Central memory CD8-positive, alpha-beta T cell (primary cell): ENCODE measurements around the gene CTIF.
A peak's percentile ranks its signal among the peaks of the same experiment; 100 is the strongest.

Experiments used
- ATAC-seq: fragments of 150-1000 bp; cut with Tn5 transposase; replicated peaks from 2 replicates; pipeline ENCODE4 v1.10.0; 2022; ENCODE audit warnings: mild to moderate bottlenecking, moderate FRiP score, moderate number of reproducible peaks; ENCODE audit not compliant: poor library complexity, severe bottlenecking; ENCODE audit errors: extremely low read depth
- DNase-seq, 2 donors: peaks; one replicate each; pipeline ENCODE4 v3.0.0; 2021; ENCODE audit warnings: low spot score in 2 of 2
- H3K27ac Mint-ChIP-seq: one replicate; pipeline ENCODE4 v1.8.0; 2022; ENCODE audit warnings: low read depth, mild to moderate bottlenecking, moderate library complexity, mixed read lengths
- H3K27me3 Mint-ChIP-seq: one replicate; pipeline ENCODE4 v1.8.0; 2022; ENCODE audit warnings: mixed read lengths
- H3K36me3 Mint-ChIP-seq: one replicate; pipeline ENCODE4 v1.8.0; 2022; ENCODE audit warnings: mild to moderate bottlenecking, moderate library complexity, mixed read lengths; ENCODE audit not compliant: insufficient read depth
- H3K4me1 Mint-ChIP-seq: one replicate; pipeline ENCODE4 v1.8.0; 2022; ENCODE audit warnings: mixed read lengths
- H3K4me3 Mint-ChIP-seq: one replicate; pipeline ENCODE4 v1.8.0; 2022; ENCODE audit warnings: mild to moderate bottlenecking, moderate library complexity, mixed read lengths
- H3K9me3 Mint-ChIP-seq: one replicate; pipeline ENCODE4 v1.8.0; 2022; ENCODE audit warnings: mixed read lengths

Gene CTIF

GRCh38 chr18:48821251-48821590 is 282.4 kb downstream of the CTIF start:
- no peak overlapping the region for H3K4me3 Mint-ChIP-seq
- no peaks in the 10 kb centered on the region for H3K9me3 Mint-ChIP-seq
- no peaks in the 10 kb centered on the region for H3K27me3 Mint-ChIP-seq
- H3K36me3 Mint-ChIP-seq = peaks cover 9% of the 10 kb centered on the region
- no peak for DNase-seq
- peak overlapping the region; percentile 87 for H3K27ac Mint-ChIP-seq
- H3K4me1 Mint-ChIP-seq = peaks cover 72% of the 10 kb centered on the region
- no peak for ATAC-seq

GRCh38 chr18:48821845-48822244 is 283.0 kb downstream of the CTIF start:
- no peak for DNase-seq
- no peak overlapping the region for H3K4me3 Mint-ChIP-seq
- H3K27me3 Mint-ChIP-seq = no peaks in the 10 kb centered on the region
- ATAC-seq = no peak
- H3K36me3 Mint-ChIP-seq = peaks cover 11% of the 10 kb centered on the region
- H3K27ac Mint-ChIP-seq = no peak overlapping the region
- H3K9me3 Mint-ChIP-seq = no peaks in the 10 kb centered on the region
- peaks cover 71% of the 10 kb centered on the region for H3K4me1 Mint-ChIP-seq

DNA sequence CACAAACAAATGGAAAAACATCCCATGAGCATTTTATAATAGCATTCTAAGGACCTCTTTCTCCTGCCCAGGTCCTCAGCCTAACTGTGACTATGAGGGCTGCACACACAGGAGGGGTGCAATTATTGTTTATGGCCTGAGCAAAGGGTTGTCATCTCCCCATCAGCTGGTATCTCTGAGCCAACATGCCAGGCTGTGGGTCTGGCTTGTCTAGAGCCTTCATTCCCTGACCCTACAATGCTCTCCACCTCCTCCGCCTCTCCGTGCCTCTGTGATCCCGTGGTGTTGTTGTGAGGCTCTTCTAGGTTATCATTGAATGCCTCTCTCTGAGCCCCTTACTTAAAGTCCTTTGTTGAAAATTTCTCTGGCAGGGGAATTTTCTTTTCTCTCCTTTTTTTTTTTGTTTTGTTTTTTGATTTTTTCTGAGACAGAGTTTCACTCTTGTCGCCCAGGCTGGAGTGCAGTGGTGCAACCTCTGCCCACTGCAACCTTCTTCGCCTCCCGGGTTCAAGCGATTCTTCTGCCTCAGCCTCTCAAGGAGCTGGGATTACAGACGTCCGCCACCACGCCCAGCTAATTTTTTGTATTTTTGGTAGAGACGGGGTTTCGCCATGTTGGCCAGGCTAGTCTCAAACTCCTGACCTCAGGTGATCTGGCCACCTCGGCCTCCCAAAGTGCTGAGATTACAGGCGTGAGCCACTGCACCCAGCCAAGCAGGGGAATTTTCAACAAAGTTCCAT is 285.6 kb downstream of the CTIF start:
- Mint-ChIP-seq H3K4me1 (peaks cover 67% of the 10 kb centered on the region), H3K27ac (peak overlapping the region; percentile 39), H3K36me3 (peaks cover 11% of the 10 kb centered on the region), H3K4me3 (no peak overlapping the region), H3K27me3 (no peaks in the 10 kb centered on the region), H3K9me3 (no peaks in the 10 kb centered on the region)
- DNase-seq (no peak), ATAC-seq (no peak)

DNA sequence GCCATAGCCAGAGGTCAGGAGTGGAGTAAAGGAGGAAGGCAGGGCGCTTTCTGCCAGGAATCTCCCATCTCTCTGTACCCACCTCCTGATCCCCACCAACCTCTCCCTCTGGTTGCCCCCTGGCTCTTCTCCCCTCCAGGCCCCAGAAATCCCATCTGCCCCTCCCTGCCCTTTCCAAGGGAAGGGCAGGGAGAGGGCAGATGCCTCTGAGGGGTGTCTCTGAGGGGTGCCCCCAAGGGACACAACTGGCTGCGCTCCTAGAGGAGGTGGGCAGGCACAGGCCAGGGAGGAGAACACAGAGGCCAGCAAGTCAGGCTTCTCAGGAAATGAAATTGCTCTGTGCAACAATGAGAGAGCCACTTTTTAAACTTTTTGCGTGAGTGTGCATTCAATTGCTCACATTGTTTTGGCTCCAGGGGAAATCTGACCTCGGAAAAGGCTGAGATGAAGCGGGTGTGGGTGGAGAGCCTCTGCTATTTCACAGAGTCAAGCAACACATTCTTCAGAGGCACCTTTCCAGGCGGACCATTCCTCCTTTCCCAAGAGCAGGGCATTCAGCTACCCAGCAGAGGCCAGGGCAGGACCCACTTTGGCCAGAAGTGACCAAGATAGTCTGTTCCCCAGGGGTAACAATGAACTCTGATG is 286.4 kb downstream of the CTIF start:
- no peaks in the 10 kb centered on the region for H3K27me3 Mint-ChIP-seq
- DNase-seq = no peak
- no peak overlapping the region for H3K4me3 Mint-ChIP-seq
- peaks cover 11% of the 10 kb centered on the region for H3K36me3 Mint-ChIP-seq
- H3K4me1 Mint-ChIP-seq = peaks cover 66% of the 10 kb centered on the region
- H3K9me3 Mint-ChIP-seq = no peaks in the 10 kb centered on the region
- ATAC-seq = no peak
- peak overlapping the region; percentile 39 for H3K27ac Mint-ChIP-seq

DNA sequence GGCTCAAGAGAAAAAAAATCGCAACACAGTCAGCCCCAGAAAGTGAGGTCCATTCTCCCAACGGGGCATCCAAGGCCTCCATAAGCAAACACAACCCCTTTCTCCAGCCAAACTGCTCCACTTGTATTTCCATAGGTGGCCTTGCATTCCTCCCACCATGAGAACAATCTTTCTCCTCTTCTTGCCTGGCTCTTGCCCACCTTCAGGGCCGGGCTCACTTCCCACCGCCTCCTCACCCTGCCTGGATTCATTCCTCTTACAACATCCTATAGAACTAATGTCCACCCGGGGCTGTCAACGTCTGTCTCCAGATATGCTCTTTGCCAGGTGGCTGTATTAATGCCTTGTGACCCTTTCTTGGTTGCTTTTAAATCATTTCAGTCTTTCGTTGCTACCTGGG is 287.4 kb downstream of the CTIF start:
- no peak overlapping the region for H3K4me3 Mint-ChIP-seq
- H3K4me1 Mint-ChIP-seq = peaks cover 66% of the 10 kb centered on the region
- H3K27me3 Mint-ChIP-seq = no peaks in the 10 kb centered on the region
- H3K9me3 Mint-ChIP-seq = no peaks in the 10 kb centered on the region
- H3K36me3 Mint-ChIP-seq = peaks cover 13% of the 10 kb centered on the region
- no peak overlapping the region for H3K27ac Mint-ChIP-seq
- ATAC-seq (no peak), DNase-seq (no peak)

GRCh38 chr18:48826806-48827205 is 288.0 kb downstream of the CTIF start:
- Mint-ChIP-seq H3K9me3 (no peaks in the 10 kb centered on the region), H3K36me3 (peaks cover 13% of the 10 kb centered on the region), H3K4me3 (peak overlapping the region; percentile 57), H3K27me3 (no peaks in the 10 kb centered on the region), H3K4me1 (peaks cover 68% of the 10 kb centered on the region), H3K27ac (no peak overlapping the region)
- no peak for ATAC-seq
- no peak for DNase-seq

DNA sequence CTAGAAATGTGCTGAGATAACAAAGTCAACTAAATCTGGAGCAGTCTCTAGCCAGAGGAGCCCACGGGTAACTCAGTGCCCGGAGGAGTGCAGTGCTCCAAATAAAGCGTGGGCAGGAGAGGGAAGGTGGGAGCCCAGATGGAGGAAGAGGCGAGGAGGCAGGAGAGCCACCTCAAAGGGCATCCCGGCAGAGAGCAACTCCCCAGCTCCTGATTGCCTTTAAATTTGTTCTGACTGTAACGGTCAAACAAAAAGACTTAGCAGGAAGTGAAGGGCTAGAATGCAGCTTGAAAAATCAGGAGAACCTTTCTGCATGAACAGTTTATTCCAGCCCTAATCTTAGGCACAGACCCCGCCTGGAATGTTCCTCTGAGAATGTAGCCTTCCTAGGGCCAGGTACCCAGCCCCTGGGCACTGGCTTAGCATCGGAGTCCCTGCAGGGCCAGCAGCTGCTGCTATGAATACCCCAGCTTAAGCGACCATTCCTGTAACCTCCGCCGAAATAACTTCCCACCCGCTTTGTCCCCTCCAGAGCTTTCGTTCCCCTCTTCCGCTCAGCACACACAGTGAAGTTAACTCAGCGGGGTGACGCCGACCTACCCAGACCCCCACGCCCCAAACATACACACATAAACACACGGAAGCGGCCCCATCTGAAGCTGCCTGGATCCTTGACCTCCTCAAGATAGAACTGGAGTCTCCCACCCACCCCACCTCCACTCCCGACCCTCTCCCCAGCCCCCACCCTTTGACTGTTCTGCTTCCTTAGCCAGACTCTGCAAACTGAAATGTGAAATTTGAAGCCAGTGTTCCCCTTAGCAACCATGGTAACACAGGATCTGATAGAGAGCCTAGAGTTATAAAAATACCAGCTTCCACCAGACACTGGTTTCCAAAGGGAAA is 288.7 kb downstream of the CTIF start:
- Mint-ChIP-seq H3K4me1 (peaks cover 70% of the 10 kb centered on the region), H3K9me3 (no peaks in the 10 kb centered on the region), H3K27ac (no peak overlapping the region), H3K36me3 (peaks cover 13% of the 10 kb centered on the region), H3K4me3 (peak overlapping the region; percentile 57), H3K27me3 (no peaks in the 10 kb centered on the region)
- DNase-seq (no peak), ATAC-seq (no peak)

DNA sequence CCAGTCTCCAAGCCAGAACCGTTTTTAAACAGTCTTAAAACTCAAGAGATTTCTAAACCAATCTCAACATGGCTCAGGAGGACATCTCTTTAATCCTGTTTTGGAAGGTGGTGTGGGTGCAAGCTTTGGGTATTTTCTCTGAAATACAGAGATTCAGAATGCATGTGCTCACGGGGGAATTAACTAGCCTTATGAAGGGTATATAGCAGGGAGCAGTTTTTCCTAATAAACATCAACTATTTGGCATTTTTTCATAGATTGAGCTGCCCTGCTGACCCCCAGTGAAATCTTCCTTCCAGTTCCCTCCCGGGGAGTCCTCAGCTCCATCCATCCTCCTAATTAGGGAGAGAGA is 289.3 kb downstream of the CTIF start:
- Mint-ChIP-seq H3K27ac (no peak overlapping the region), H3K36me3 (peaks cover 15% of the 10 kb centered on the region), H3K4me3 (no peak overlapping the region), H3K27me3 (no peaks in the 10 kb centered on the region), H3K9me3 (no peaks in the 10 kb centered on the region), H3K4me1 (peaks cover 70% of the 10 kb centered on the region)
- no peak for DNase-seq
- ATAC-seq = no peak

GRCh38 chr18:48828691-48829442 is 290.0 kb downstream of the CTIF start:
- H3K9me3 Mint-ChIP-seq = no peaks in the 10 kb centered on the region
- no peak for DNase-seq
- no peak overlapping the region for H3K4me3 Mint-ChIP-seq
- peaks cover 72% of the 10 kb centered on the region for H3K4me1 Mint-ChIP-seq
- ATAC-seq = no peak
- H3K27me3 Mint-ChIP-seq = no peaks in the 10 kb centered on the region
- no peak overlapping the region for H3K27ac Mint-ChIP-seq
- peaks cover 14% of the 10 kb centered on the region for H3K36me3 Mint-ChIP-seq

DNA sequence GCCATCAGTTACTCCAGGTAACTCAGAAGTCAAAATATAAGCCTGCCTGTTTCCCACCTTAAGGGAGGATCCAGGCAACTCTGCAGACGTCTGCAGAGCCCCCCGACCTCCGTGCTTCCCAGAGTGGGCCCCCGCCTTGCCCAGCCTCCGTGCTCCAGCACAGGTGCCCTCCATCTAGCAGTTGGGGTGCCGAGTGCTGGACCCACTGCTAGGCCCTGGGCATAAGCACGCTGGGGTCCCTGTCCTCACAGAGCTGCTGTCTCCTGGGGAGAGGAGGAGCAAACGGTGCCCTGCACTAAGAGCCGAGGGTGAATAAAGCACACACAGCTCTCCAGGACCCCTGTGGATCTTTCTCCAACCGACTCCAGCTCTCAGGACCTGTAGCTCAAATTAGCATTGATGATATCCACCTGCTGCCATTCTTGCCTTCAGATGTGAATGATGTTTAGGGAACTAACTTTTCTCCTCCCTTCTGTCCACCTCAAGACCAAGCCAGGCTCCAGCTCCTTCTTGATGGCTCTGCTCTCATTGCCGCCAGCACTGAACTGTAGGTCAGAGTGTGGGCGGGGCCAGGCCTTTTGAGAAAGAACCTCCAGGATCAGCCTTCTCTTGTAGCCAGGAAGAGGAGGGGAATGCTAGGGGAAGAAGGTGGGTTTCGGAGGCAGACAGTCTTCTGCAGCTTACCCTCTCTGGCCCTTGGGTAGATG is 290.8 kb downstream of the CTIF start:
- Mint-ChIP-seq H3K27me3 (no peaks in the 10 kb centered on the region), H3K27ac (peak overlapping the region; percentile 41), H3K36me3 (peaks cover 19% of the 10 kb centered on the region), H3K4me3 (peak overlapping the region; percentile 38), H3K9me3 (no peaks in the 10 kb centered on the region), H3K4me1 (peaks cover 73% of the 10 kb centered on the region)
- no peak for DNase-seq
- no peak for ATAC-seq

DNA sequence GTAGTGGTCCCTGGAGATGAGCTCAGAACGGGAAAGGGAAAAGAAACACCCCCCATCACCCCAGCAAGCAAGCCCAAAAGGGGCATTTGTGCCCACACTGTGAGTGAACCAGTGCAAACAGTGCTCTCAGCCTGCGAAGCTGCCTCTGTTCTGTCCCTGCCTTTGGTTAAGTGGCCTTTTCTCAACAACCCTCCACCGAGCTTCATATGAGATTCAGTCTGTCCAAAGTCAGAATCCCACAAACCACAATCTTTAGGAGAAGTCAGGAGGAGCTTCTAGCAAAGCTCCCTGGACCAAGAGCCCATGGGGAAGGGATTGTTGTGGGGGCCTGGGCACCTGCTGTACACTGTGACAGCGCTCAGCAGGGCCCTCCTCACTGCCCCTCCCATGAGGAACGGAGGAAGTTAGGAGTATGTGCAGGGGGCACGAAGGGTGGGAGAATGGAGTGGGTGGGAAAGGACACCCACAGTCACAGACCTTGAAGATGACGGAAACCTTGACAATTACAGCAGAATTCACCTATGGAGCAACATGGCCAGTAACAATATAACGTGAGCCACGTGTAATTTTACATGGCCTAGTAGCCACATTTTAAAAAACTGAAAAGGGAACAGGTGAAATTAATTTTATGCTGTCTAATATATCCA is 292.4 kb downstream of the CTIF start:
- H3K4me1 Mint-ChIP-seq = peaks cover 83% of the 10 kb centered on the region
- DNase-seq (no peak), ATAC-seq (no peak)
- H3K9me3 Mint-ChIP-seq = no peaks in the 10 kb centered on the region
- H3K36me3 Mint-ChIP-seq = peaks cover 20% of the 10 kb centered on the region
- H3K27ac Mint-ChIP-seq = peak overlapping the region; percentile 56
- H3K4me3 Mint-ChIP-seq = peak overlapping the region; percentile 93
- no peaks in the 10 kb centered on the region for H3K27me3 Mint-ChIP-seq
